Peyer's patch (tissue), 4 donors: ENCODE data around the gene CAPN5.

Experiments used
- POLR2A ChIP-seq, 2 donors: fragments of 450-650 bp; IDR thresholded peaks; one replicate each; pipeline ENCODE4 v1.5.1; 2017; ENCODE audit warnings: antibody characterized with exemption in 2 of 2, mild to moderate bottlenecking in 2 of 2, moderate library complexity in 2 of 2
- TF ChIP-seq, protein P1 (sequence below), 6 experiments: fragments of 450-650 bp in 4 of 6; fragments of 200-600 bp in 2 of 6; sonication (generic) in 1 of 6; IDR thresholded peaks; one replicate each; pipeline ENCODE4 v1.5.1; 2017 to 2019; ENCODE audit warnings: antibody characterized with exemption in 6 of 6, mild to moderate bottlenecking in 3 of 6, moderate library complexity in 1 of 6

DNA sequence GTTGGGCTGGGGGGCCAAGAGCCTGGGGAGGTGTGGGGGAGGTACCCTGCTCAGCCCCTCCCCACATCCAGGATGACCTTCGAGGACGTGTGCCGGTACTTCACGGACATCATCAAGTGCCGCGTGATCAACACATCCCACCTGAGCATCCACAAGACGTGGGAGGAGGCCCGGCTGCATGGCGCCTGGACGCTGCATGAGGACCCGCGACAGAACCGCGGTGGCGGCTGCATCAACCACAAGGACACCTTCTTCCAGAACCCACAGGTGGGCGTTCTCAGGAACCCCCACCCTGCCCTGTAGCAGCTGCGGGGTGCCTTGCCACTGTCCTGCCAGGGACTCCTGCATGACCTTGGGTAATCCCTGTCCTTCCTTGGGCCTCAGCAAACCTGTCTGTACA is 51.3 kb downstream of the CAPN5 start:
- TF ChIP-seq, protein P1, sequence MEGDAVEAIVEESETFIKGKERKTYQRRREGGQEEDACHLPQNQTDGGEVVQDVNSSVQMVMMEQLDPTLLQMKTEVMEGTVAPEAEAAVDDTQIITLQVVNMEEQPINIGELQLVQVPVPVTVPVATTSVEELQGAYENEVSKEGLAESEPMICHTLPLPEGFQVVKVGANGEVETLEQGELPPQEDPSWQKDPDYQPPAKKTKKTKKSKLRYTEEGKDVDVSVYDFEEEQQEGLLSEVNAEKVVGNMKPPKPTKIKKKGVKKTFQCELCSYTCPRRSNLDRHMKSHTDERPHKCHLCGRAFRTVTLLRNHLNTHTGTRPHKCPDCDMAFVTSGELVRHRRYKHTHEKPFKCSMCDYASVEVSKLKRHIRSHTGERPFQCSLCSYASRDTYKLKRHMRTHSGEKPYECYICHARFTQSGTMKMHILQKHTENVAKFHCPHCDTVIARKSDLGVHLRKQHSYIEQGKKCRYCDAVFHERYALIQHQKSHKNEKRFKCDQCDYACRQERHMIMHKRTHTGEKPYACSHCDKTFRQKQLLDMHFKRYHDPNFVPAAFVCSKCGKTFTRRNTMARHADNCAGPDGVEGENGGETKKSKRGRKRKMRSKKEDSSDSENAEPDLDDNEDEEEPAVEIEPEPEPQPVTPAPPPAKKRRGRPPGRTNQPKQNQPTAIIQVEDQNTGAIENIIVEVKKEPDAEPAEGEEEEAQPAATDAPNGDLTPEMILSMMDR (IDR thresholded peaks at IDR 0.05) = no peak
- TF ChIP-seq POLR2A (IDR thresholded peaks at IDR 0.05) = no peak
